Neural cell (in vitro differentiated cells): ENCODE results near the gene STX10. TPM values are rescaled to one million over a fixed set of nuclear protein-coding genes. Genes with fewer than 3 reads are reported as not detected.

Experiments used
- H2AFZ ChIP-seq: fragments of 200-600, 300-800 bp; sonication (generic), shearing (Covaris generic); 2 replicates; pipeline ENCODE4 v1.6.0; 2014; ENCODE audit warnings: low read depth, mild to moderate bottlenecking, antibody characterized with exemption, low read length, moderate library complexity
- H3F3A ChIP-seq: fragments of 200-600 bp; shearing (Covaris generic); 2 replicates; pipeline ENCODE4 v1.6.1; 2016; ENCODE audit warnings: mild to moderate bottlenecking, moderate library complexity, mixed read lengths, antibody characterized with exemption, low read length; ENCODE audit not compliant: insufficient read depth, poor library complexity, severe bottlenecking
- H3K27ac ChIP-seq: fragments of 200-600, 300-800 bp; sonication (generic), shearing (Covaris generic); 2 replicates; pipeline ENCODE4 v1.5.1; 2014; ENCODE audit warnings: mild to moderate bottlenecking, low read length, moderate library complexity
- H3K27me3 ChIP-seq: fragments of 300-800, 200-600 bp; sonication (generic), shearing (Covaris generic); 2 replicates; pipeline ENCODE4 v1.6.0; 2014; ENCODE audit warnings: mild to moderate bottlenecking, low read depth, low read length, moderate library complexity; ENCODE audit not compliant: insufficient read depth
- H3K36me3 ChIP-seq: fragments of 300-800, 200-600 bp; sonication (generic), shearing (Covaris generic); 2 replicates; pipeline ENCODE4 v1.5.1; 2014; ENCODE audit warnings: mild to moderate bottlenecking, antibody characterized with exemption, low read length, moderate library complexity; ENCODE audit not compliant: insufficient read depth
- H3K4me2 ChIP-seq: fragments of 300-800, 200-600 bp; sonication (generic), shearing (Covaris generic); 2 replicates; pipeline ENCODE4 v1.6.0; 2014; ENCODE audit warnings: mild to moderate bottlenecking, low read length
- H3K4me3 ChIP-seq: fragments of 300-800, 200-600 bp; sonication (generic), shearing (Covaris generic); 2 replicates; pipeline ENCODE4 v1.5.1; 2014; ENCODE audit warnings: mild to moderate bottlenecking, low read length, moderate library complexity
- H3K79me2 ChIP-seq: fragments of 200-600 bp; shearing (Covaris generic); replicated peaks from 2 replicates; pipeline ENCODE4 v1.6.0; 2014; ENCODE audit warnings: mild to moderate bottlenecking, low read length, moderate library complexity; ENCODE audit not compliant: insufficient read depth
- H3K9ac ChIP-seq: fragments of 300-800, 200-600 bp; sonication (generic), shearing (Covaris generic); 2 replicates; pipeline ENCODE4 v1.6.1; 2016; ENCODE audit warnings: mild to moderate bottlenecking, low read length, mixed read lengths
- H3K9me2 ChIP-seq: fragments of 200-600 bp; shearing (Covaris generic); 2 replicates; pipeline ENCODE4 v1.6.1; 2016; ENCODE audit warnings: mild to moderate bottlenecking, low read length, mixed read lengths; ENCODE audit not compliant: insufficient read depth
- H3K9me3 ChIP-seq: fragments of 200-600, 300-800 bp; sonication (generic), shearing (Covaris generic); 2 replicates; pipeline ENCODE4 v1.6.1; 2016; ENCODE audit warnings: mild to moderate bottlenecking, mixed run types, low read length, moderate library complexity, mixed read lengths
- H4K20me1 ChIP-seq: fragments of 200-600 bp; shearing (Covaris generic); 2 replicates; pipeline ENCODE4 v1.6.1; 2016; ENCODE audit warnings: mild to moderate bottlenecking, mixed run types; ENCODE audit not compliant: insufficient read depth
- EP300 ChIP-seq: fragments of 450-650 bp; conservative IDR thresholded peaks from 2 replicates; pipeline ENCODE4 v1.6.1; 2014; ENCODE audit warnings: antibody characterized with exemption, mild to moderate bottlenecking, moderate library complexity; ENCODE audit not compliant: poor library complexity, severe bottlenecking
- EZH2 ChIP-seq: fragments of 200-600, 300-800 bp; shearing (Covaris generic), sonication (generic); IDR thresholded peaks from 2 replicates; pipeline ENCODE4 v1.6.1; 2014; ENCODE audit warnings: antibody characterized with exemption, low read length, borderline replicate concordance, mild to moderate bottlenecking; ENCODE audit not compliant: insufficient read depth, poor library complexity, severe bottlenecking
- MXI1 ChIP-seq: fragments of 450-650 bp; conservative IDR thresholded peaks from 2 replicates; pipeline ENCODE4 v1.6.1; 2014; ENCODE audit warnings: antibody characterized with exemption, mild to moderate bottlenecking; ENCODE audit not compliant: poor library complexity, severe bottlenecking
- POLR2AphosphoS5 ChIP-seq: IDR thresholded peaks from 2 replicates; pipeline ENCODE4 v1.6.1; 2012
- RAD21 ChIP-seq: fragments of 450-650 bp; conservative IDR thresholded peaks from 2 replicates; pipeline ENCODE4 v1.6.1; 2014; ENCODE audit warnings: antibody characterized with exemption, mild to moderate bottlenecking, moderate library complexity
- SMC3 ChIP-seq: fragments of 450-650 bp; conservative IDR thresholded peaks from 2 replicates; pipeline ENCODE4 v1.6.1; 2014; ENCODE audit warnings: antibody characterized with exemption, mild to moderate bottlenecking, moderate library complexity; ENCODE audit not compliant: poor library complexity
- TAF1 ChIP-seq: IDR thresholded peaks from 2 replicates; pipeline ENCODE4 v1.6.1; 2012; ENCODE audit warnings: low read depth
- polyA plus RNA-seq: library from polyadenylated mRNA; depleted of rRNA; stranded (reverse); fragments of >200 nt; gene quantifications from 2 replicates; pipeline ENCODE4 v1.2.3, GENCODE V29; 2014
- TF ChIP-seq, protein P1 (sequence below): fragments of 450-650 bp; IDR thresholded peaks from 2 replicates; pipeline ENCODE4 v1.5.1; 2014; ENCODE audit warnings: antibody characterized with exemption, mild to moderate bottlenecking, moderate library complexity; ENCODE audit not compliant: poor library complexity, severe bottlenecking
- TF ChIP-seq, protein P2 (sequence below): IDR thresholded peaks from 2 replicates; pipeline ENCODE4 v1.6.1; 2012; ENCODE audit warnings: borderline replicate concordance

Gene STX10
- polyA plus RNA-seq, 1 donor from 2014 or later, result 157 TPM

DNA sequence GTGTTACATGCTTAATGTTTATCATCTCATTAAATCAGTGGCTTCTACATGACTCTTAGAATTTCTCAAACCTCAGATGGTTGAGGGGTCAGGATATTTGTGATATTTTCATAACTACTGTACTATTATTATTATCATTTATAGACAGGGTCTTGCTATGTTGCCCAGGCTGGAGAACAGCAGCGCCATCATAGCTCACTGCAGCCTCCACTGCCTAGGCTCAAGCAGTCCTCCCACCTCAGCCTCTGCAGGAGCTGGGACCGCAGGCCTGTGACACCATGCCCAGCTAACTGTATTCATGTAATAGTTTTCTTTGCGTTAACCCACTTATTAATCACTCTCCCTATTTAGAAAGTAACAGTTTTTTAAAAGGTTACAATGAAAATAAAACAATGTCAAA is 9.5 kb upstream of the STX10 start:
- TF ChIP-seq SMC3 (no peak), RAD21 (no peak), MXI1 (no peak)
- Histone ChIP-seq H3K79me2 (no peaks in the 10 kb centered on the region), H4K20me1 (no peaks in the 10 kb centered on the region), H3K4me3 (no peak overlapping the region), H3K27ac (no peak overlapping the region), H3K36me3 (no peaks in the 10 kb centered on the region), H2AFZ (no peak overlapping the region), H3F3A (no peaks in the 10 kb centered on the region), H3K27me3 (peaks cover 15% of the 10 kb centered on the region), H3K9ac (no peak overlapping the region), H3K4me2 (no peak overlapping the region), H3K9me2 (no peaks in the 10 kb centered on the region), H3K9me3 (no peaks in the 10 kb centered on the region)

DNA sequence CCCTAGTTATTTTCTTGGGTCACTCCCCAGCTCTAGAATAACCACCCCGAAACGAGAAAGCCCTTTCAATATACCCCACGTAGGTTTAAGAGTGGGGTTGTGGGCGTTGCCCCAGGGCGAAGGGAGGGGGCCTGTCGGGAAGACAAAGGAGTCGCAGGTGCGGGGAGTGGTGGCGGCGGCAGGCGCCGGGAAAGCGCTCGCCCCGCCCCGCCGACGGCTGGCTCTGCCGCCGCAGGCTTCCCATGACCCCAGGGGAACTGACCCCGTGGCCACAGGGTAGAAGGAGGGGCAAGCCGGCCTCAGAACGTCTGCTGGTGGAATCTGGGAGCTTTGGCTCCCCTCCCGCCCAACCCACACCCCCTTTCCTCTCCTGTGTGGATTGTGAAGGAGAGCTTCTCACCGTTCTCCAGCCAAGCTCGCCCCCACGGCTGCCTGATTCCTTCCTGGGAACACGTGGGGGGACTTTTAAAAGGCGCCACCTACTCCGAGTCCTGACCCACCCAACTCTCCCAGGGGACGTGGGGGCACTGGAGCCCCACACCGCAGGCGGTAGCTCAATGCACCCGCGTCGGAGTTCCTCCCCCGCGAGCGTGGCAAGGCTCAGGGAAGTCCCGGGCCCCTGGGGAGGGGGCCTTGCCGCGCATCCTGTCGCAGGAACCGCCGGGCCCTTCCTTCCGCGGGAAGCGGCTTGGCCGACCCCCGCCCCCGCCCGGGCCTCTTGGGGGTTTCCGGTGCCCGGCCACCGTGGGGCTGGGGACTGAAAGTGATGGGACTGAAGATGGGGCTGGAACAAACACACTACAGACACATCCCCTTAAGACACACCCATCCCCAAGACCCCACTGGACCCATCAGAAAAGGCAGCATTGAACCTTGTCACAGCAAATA is 5.5 kb upstream of the STX10 start:
- peak overlapping the region; percentile 5 for H3K9ac ChIP-seq
- H3K27ac ChIP-seq, result no peak overlapping the region
- H3K4me2 ChIP-seq, result no peak overlapping the region
- peak overlapping the region; percentile 97 for H3K4me3 ChIP-seq
- H3F3A ChIP-seq, result no peaks in the 10 kb centered on the region
- peaks cover 16% of the 10 kb centered on the region for H3K27me3 ChIP-seq
- no peaks in the 10 kb centered on the region for H4K20me1 ChIP-seq
- H3K79me2 ChIP-seq, result no peaks in the 10 kb centered on the region
- no peaks in the 10 kb centered on the region for H3K9me2 ChIP-seq
- no peak for TF ChIP-seq SMC3
- TF ChIP-seq MXI1, result no peak
- TF ChIP-seq POLR2AphosphoS5, result no peak
- TF ChIP-seq, protein P1, sequence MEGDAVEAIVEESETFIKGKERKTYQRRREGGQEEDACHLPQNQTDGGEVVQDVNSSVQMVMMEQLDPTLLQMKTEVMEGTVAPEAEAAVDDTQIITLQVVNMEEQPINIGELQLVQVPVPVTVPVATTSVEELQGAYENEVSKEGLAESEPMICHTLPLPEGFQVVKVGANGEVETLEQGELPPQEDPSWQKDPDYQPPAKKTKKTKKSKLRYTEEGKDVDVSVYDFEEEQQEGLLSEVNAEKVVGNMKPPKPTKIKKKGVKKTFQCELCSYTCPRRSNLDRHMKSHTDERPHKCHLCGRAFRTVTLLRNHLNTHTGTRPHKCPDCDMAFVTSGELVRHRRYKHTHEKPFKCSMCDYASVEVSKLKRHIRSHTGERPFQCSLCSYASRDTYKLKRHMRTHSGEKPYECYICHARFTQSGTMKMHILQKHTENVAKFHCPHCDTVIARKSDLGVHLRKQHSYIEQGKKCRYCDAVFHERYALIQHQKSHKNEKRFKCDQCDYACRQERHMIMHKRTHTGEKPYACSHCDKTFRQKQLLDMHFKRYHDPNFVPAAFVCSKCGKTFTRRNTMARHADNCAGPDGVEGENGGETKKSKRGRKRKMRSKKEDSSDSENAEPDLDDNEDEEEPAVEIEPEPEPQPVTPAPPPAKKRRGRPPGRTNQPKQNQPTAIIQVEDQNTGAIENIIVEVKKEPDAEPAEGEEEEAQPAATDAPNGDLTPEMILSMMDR, result no peak
- no peak for TF ChIP-seq EP300
- no peak for TF ChIP-seq EZH2
- TF ChIP-seq TAF1, result no peak
- TF ChIP-seq RAD21, result no peak
- TF ChIP-seq, protein P2, sequence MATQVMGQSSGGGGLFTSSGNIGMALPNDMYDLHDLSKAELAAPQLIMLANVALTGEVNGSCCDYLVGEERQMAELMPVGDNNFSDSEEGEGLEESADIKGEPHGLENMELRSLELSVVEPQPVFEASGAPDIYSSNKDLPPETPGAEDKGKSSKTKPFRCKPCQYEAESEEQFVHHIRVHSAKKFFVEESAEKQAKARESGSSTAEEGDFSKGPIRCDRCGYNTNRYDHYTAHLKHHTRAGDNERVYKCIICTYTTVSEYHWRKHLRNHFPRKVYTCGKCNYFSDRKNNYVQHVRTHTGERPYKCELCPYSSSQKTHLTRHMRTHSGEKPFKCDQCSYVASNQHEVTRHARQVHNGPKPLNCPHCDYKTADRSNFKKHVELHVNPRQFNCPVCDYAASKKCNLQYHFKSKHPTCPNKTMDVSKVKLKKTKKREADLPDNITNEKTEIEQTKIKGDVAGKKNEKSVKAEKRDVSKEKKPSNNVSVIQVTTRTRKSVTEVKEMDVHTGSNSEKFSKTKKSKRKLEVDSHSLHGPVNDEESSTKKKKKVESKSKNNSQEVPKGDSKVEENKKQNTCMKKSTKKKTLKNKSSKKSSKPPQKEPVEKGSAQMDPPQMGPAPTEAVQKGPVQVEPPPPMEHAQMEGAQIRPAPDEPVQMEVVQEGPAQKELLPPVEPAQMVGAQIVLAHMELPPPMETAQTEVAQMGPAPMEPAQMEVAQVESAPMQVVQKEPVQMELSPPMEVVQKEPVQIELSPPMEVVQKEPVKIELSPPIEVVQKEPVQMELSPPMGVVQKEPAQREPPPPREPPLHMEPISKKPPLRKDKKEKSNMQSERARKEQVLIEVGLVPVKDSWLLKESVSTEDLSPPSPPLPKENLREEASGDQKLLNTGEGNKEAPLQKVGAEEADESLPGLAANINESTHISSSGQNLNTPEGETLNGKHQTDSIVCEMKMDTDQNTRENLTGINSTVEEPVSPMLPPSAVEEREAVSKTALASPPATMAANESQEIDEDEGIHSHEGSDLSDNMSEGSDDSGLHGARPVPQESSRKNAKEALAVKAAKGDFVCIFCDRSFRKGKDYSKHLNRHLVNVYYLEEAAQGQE, result no peak
- no peaks in the 10 kb centered on the region for H3K36me3 ChIP-seq
- H2AFZ ChIP-seq, result no peak overlapping the region
- no peaks in the 10 kb centered on the region for H3K9me3 ChIP-seq
